AG04450 (cell line): ENCODE data around the gene FGD4. TPM values are rescaled to one million over a fixed set of nuclear protein-coding genes. Genes with fewer than 3 reads are reported as not detected.

Experiments
- CTCF ChIA-PET: fragments of 300-600, 350-600 bp; formaldehyde crosslinking; extraction: SDS; loops from one replicate; lab custom pipeline; 2022; ENCODE audit warnings: antibody characterized with exemption, inconsistent platforms; lab: Charles Lee
- POLR2A ChIA-PET: fragments of 350-600 bp; formaldehyde crosslinking; extraction: SDS; loops from one replicate; lab custom pipeline; 2021; ENCODE audit warnings: antibody characterized with exemption, inconsistent platforms; lab: Yijun Ruan, JAX
- DNase-seq: peaks from one replicate; pipeline ENCODE4 v3.0.0-alpha.2; 2011; ENCODE audit warnings: low read depth, low spot score
- H3K27ac ChIP-seq: one replicate; pipeline ENCODE4 v1.5.1; 2012; ENCODE audit warnings: low read depth, low read length, control low read depth
- H3K27me3 ChIP-seq: one replicate; pipeline ENCODE4 v1.6.0; 2012; ENCODE audit warnings: low read length; ENCODE audit not compliant: control insufficient read depth, insufficient read depth
- H3K4me3 ChIP-seq: 2 replicates; pipeline ENCODE4 v1.5.1; 2011; ENCODE audit warnings: mild to moderate bottlenecking, low read depth, low read length, control low read depth
- H3K9me3 ChIP-seq: 2 replicates; pipeline ENCODE4 v1.5.1; 2012; ENCODE audit warnings: low read length; ENCODE audit not compliant: control insufficient read depth, insufficient read depth
- CTCF ChIP-seq: IDR thresholded peaks from 2 replicates; pipeline ENCODE4 v1.5.1; 2011; ENCODE audit warnings: low read depth, low read length, control low read depth, inconsistent platforms
- polyA plus RNA-seq: library from polyadenylated mRNA; depleted of rRNA; stranded (reverse); fragments of >200 nt; gene quantifications from 2 replicates; pipeline ENCODE4 v1.2.3, GENCODE V29; 2011

Gene FGD4
- polyA plus RNA-seq, 1 experiment, result 5.1 TPM

GRCh38 chr12:32418903-32419519 is 19.7 kb downstream of the FGD4 start:
- Histone ChIP-seq H3K4me3 (no peak overlapping the region), H3K27me3 (no peaks in the 10 kb centered on the region), H3K27ac (no peak overlapping the region), H3K9me3 (no peaks in the 10 kb centered on the region)
- DNase-seq, result no peak
- CTCF ChIA-PET, result no interaction called here
- TF ChIP-seq CTCF, result no peak
- POLR2A ChIA-PET, result no interaction called here

- H3K27ac ChIP-seq, result no peak overlapping the region
- no peak overlapping the region for H3K4me3 ChIP-seq
- H3K9me3 ChIP-seq, result no peaks in the 10 kb centered on the region
- TF ChIP-seq CTCF, result no peak
- POLR2A ChIA-PET, result no interaction called here
- DNase-seq, result no peak
- CTCF ChIA-PET, result no interaction called here
- H3K27me3 ChIP-seq, result no peaks in the 10 kb centered on the region
Observed at GRCh38 chr12:32419520-32419960, 20.2 kb downstream of the FGD4 start.

- Histone ChIP-seq H3K9me3 (no peaks in the 10 kb centered on the region), H3K27ac (no peak overlapping the region)
- POLR2A ChIA-PET, result no interaction called here
Observed at GRCh38 chr12:32420356-32420755, 21.0 kb downstream of the FGD4 start.

GRCh38 chr12:32423559-32423958 is 24.2 kb downstream of the FGD4 start:
- Histone ChIP-seq H3K4me3 (no peak overlapping the region), H3K27ac (no peak overlapping the region), H3K9me3 (no peaks in the 10 kb centered on the region), H3K27me3 (no peaks in the 10 kb centered on the region)
- TF ChIP-seq CTCF, result no peak
- CTCF ChIA-PET, result interaction anchor here (0.6 to 1.1 kb wide), 3 partner anchors 9 to 741 kb away, joined by 3 to 5 read pairs (median 4); no protein-coding TSS in a partner anchor
- POLR2A ChIA-PET, result interaction anchor here (0.6 kb wide), 2 partner anchors 13 to 110 kb away, joined by 4 to 6 read pairs; no protein-coding TSS in a partner anchor
- no peak for DNase-seq

More at GRCh38 chr12:32420356-32420755, 21.0 kb downstream of the FGD4 start:
- Histone ChIP-seq H3K4me3 (no peak overlapping the region), H3K27me3 (no peaks in the 10 kb centered on the region)
- TF ChIP-seq CTCF, result no peak
- CTCF ChIA-PET, result no interaction called here
- DNase-seq, result no peak

- CTCF ChIA-PET, result interaction anchor here (1.2 to 1.6 kb wide), 2 partner anchors 9 to 23 kb away, joined by 4 to 5 read pairs; no protein-coding TSS in a partner anchor
- DNase-seq, result no peak
- no peak for TF ChIP-seq CTCF
- peaks cover 10% of the 10 kb centered on the region for H3K27me3 ChIP-seq
- H3K9me3 ChIP-seq, result peaks cover 3% of the 10 kb centered on the region; the same call in 1 of the 2 replicates
- H3K4me3 ChIP-seq, result no peak overlapping the region
- no peak overlapping the region for H3K27ac ChIP-seq
- POLR2A ChIA-PET, result no interaction called here
Observed at GRCh38 chr12:32431025-32431424, 31.7 kb downstream of the FGD4 start.
